Ovary (tissue), 9 donors: ENCODE results near the gene CTBP1. TPM values are rescaled to one million over a fixed set of nuclear protein-coding genes. Genes with fewer than 3 reads are reported as not detected.

ENCODE experiments used
- DNase-seq, 5 donors: peaks; one replicate each; pipeline ENCODE4 v3.0.0-alpha.2; 2019 to 2020
- H3K27ac ChIP-seq, 2 donors: fragments of 200-600 bp; one replicate each; pipeline versions ENCODE4 v1.5.1 to v1.8.0; 2019 to 2022
- H3K27me3 ChIP-seq: fragments of 200-600 bp; one replicate; pipeline ENCODE4 v1.8.0; 2022
- H3K36me3 ChIP-seq: fragments of 200-600 bp; sonication (generic); one replicate; pipeline ENCODE4 v1.5.1; 2019
- H3K4me1 ChIP-seq: one replicate; pipeline ENCODE4 v1.8.1; 2013; ENCODE audit warnings: mild to moderate bottlenecking, moderate library complexity; ENCODE audit not compliant: insufficient read depth
- H3K4me3 ChIP-seq: fragments of 200-600 bp; sonication (generic); one replicate; pipeline ENCODE4 v1.5.1; 2017
- H3K9me3 ChIP-seq, 2 donors: fragments of 200-600 bp in 1 of 2; sonication (generic) in 1 of 2; one replicate each; pipeline versions ENCODE4 v1.5.1 to v1.8.1; 2013 to 2019; ENCODE audit warnings: mild to moderate bottlenecking in 1 of 2, moderate library complexity in 1 of 2
- CTCF ChIP-seq, 3 donors: fragments of 450-650 bp in 2 of 3; fragments of 200-600 bp in 1 of 3; IDR thresholded peaks; one replicate each; pipeline versions ENCODE4 v1.5.1 to v1.8.0; 2016 to 2022; ENCODE audit warnings: antibody characterized with exemption in 3 of 3, mild to moderate bottlenecking in 1 of 3
- EP300 ChIP-seq: sonication (generic); formaldehyde crosslinking; IDR thresholded peaks from one replicate; pipeline ENCODE4 v1.6.1; 2017; ENCODE audit warnings: antibody characterized with exemption
- POLR2A ChIP-seq: fragments of 450-650 bp; IDR thresholded peaks from one replicate; pipeline ENCODE4 v1.6.1; 2017; ENCODE audit warnings: antibody characterized with exemption, mild to moderate bottlenecking, moderate library complexity
- WGBS, 3 donors: extraction: QIAGEN DNeasy Blood & Tissue Kit in 1 of 3; methylation state at CpG; one replicate each; pipeline versions ENCODE4 v1.1.5 to v1.1.7; 2013 to 2017; 5-methylcytosine and 5-hydroxymethylcytosine counted together
- intact Hi-C, 4 donors: fragments of 100-400 bp; cut with DNase I; formaldehyde crosslinking; loops; one replicate each; pipeline versions ENCODE4 v1.11.0 to v1.15.1; 2022 to 2023
- polyA plus RNA-seq, 2 donors: library from polyadenylated mRNA; stranded (reverse); fragments of 200-250 nt in 1 of 2; fragments of 350-450 nt in 1 of 2; fragmentation: Illumina TruSeq in 1 of 2; extraction: RNeasy Lipid Tissue Mini Kit (QIAGEN cat#74804) in 1 of 2; gene quantifications; one replicate each; pipeline ENCODE4 v1.2.3, GENCODE V29; 2013 to 2014
- total RNA-seq, 7 donors: library from RNA; depleted of rRNA in 2 of 7; stranded (reverse); fragments of >200 nt in 2 of 7; fragmentation: NEBNext Ultra II Directional in 3 of 7; extraction: Animal tissue kit (Norgen Biotek cat#: 25700) in 3 of 7; gene quantifications; one replicate each; pipeline versions ENCODE4 v1.1.0 to v1.2.4, GENCODE V29; 2016 to 2023
- donor health status: DM: no; HTN: no; CAD: no; lungs with moderate emphysema.
- donor health status: DM: no; HTN: no; CAD: no.
- donor health status: Bipolar disorder and iron deficiency.
- donor health status: DM: yes; HTN: yes; CAD: no.
- donor health status: DM: no; HTN: no; CAD: no.
- donor health status: DM: yes; HTN: yes; CAD: no.

Gene CTBP1
- total and polyA plus RNA-seq, 9 donors: 45.7 to 231 (median 141) TPM

- Histone ChIP-seq H3K4me3 (no peak overlapping the region), H3K27me3 (no peaks in the 10 kb centered on the region), H3K27ac (no peak overlapping the region), H3K4me1 (no peaks in the 10 kb centered on the region), H3K9me3 (no peaks in the 10 kb centered on the region), H3K36me3 (no peaks in the 10 kb centered on the region)
- no peak for DNase-seq
- WGBS, 3 donors: 83 to 91% (median 86%) methylated on average over 15 of the region's 15 CpGs
- TF ChIP-seq CTCF (IDR thresholded peaks at IDR 0.05) (no peak), POLR2A (no peak), EP300 (no peak)
- intact Hi-C loops: no loop called here
Measured at GRCh38 chr4:1277667-1278665, 29.0 kb upstream of the CTBP1 start.

- no peak for TF ChIP-seq POLR2A
- TF ChIP-seq EP300: no peak
- TF ChIP-seq CTCF (IDR thresholded peaks at IDR 0.05): no peak
- 95 to 96% (median 96%) methylated on average over 2 of the region's 2 CpGs for WGBS, 3 donors
- Histone ChIP-seq H3K9me3 (no peaks in the 10 kb centered on the region), H3K4me1 (no peaks in the 10 kb centered on the region), H3K27me3 (no peaks in the 10 kb centered on the region), H3K36me3 (no peaks in the 10 kb centered on the region), H3K4me3 (no peak overlapping the region), H3K27ac (no peak overlapping the region)
- no peak for DNase-seq
- intact Hi-C loops: no loop called here
Measured at GRCh38 chr4:1276984-1277383, 28.1 kb upstream of the CTBP1 start.

- intact Hi-C loops: no loop called here
- Histone ChIP-seq H3K4me1 (no peaks in the 10 kb centered on the region), H3K27me3 (no peaks in the 10 kb centered on the region), H3K9me3 (no peaks in the 10 kb centered on the region), H3K27ac (no peak overlapping the region), H3K36me3 (no peaks in the 10 kb centered on the region), H3K4me3 (no peak overlapping the region)
- WGBS, 3 donors: 88 to 93% (median 91%) methylated on average over 9 of the region's 9 CpGs
- DNase-seq: no peak
- TF ChIP-seq POLR2A (no peak), EP300 (no peak), CTCF (IDR thresholded peaks at IDR 0.05) (no peak)
Measured at GRCh38 chr4:1274871-1275270, 25.9 kb upstream of the CTBP1 start.

GRCh38 chr4:1271686-1272085, 22.8 kb upstream of the CTBP1 start:
- H3K4me3 ChIP-seq: no peak overlapping the region
- no peak for DNase-seq
- TF ChIP-seq POLR2A (no peak), CTCF (IDR thresholded peaks at IDR 0.05) (no peak), EP300 (no peak)
- H3K27ac ChIP-seq: no peak overlapping the region
- H3K9me3 ChIP-seq: no peaks in the 10 kb centered on the region
- no peaks in the 10 kb centered on the region for H3K27me3 ChIP-seq
- WGBS, 3 donors: 94 to 97% (median 95%) methylated on average over 5 of the region's 5 CpGs
- no peaks in the 10 kb centered on the region for H3K36me3 ChIP-seq
- intact Hi-C loops: no loop called here
- H3K4me1 ChIP-seq: no peaks in the 10 kb centered on the region
